GM21526 (cell line): ENCODE results near the gene EP300.
"Not testable (repeated sequence)": the region's sequence is repeated elsewhere in the genome, so short reads cannot be mapped to it uniquely, and the experiment has no call there.

Experiments used
- ATAC-seq: cut with Tn5 transposase; IDR thresholded peaks from one replicate; pipeline ENCODE4 v1.9.1; 2021; ENCODE audit warnings: moderate library complexity; ENCODE audit not compliant: unreplicated experiment, low FRiP score

EP300 gene

DNA sequence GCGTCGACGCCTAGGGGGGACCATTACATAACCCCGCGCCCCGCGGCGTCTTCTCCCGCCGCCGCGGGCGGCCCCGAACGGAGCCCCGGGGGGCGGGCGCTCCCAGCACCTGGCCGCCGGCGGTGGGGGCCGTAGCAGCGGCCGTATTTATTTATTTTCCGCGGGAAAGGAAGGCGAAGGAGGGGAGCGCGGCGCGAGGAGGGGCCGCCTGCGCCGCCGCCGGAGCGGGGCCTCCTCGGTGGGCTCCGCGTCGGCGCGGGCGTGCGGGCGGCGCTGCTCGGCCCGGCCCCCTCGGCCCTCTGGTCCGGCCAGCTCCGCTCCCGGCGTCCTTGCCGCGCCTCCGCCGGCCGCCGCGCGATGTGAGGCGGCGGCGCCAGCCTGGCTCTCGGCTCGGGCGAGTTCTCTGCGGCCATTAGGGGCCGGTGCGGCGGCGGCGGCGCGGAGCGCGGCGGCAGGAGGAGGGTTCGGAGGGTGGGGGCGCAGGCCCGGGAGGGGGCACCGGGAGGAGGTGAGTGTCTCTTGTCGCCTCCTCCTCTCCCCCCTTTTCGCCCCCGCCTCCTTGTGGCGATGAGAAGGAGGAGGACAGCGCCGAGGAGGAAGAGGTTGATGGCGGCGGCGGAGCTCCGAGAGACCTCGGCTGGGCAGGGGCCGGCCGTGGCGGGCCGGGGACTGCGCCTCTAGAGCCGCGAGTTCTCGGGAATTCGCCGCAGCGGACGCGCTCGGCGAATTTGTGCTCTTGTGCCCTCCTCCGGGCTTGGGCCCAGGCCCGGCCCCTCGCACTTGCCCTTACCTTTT lies at the start of gene EP300:
EP300 (plus strand) TSS at position 570 of the 795 bp plus-strand sequence. CDS start 413 bp downstream, outside the sequence.
- peak; percentile 34 for ATAC-seq

DNA sequence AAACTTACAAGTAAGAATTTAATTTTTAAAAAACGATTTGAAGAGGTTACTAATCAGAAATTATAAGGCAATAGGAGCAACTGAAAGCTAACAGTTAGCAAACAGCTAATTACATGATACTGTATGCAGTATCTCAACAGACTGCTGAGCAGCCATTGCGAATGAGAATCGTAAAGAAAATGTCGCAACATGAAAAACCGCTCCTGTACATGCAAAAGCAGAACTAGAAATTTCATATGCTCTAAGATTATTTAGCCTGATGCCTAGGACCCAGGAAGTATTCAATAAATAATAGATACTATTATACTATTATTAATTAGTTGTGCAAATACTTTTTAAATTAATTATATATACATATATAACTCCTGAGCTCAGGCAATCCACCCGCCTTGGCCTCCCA lies 48.7 kb upstream of the EP300 start:
- ATAC-seq = no peak

DNA sequence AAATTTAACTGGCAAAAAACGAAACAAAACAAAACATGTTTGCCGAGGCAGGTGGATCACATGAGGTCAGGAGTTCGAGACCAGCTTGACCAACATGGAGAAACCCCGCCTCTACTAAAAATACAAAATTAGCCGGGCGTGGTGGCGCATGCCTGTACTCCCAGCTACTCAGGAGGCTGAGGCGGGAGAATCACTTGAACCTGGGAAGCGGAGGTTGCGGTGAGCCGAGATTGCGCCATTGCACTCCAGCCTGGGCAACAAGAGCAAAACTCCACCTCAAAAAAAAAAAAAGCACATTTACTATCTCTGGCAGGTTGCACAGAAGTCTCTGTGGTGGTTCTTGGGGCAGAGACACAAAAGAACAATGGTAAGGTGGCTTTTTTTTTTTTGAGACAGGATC lies 46.8 kb upstream of the EP300 start:
- not testable (repeated sequence) for ATAC-seq

DNA sequence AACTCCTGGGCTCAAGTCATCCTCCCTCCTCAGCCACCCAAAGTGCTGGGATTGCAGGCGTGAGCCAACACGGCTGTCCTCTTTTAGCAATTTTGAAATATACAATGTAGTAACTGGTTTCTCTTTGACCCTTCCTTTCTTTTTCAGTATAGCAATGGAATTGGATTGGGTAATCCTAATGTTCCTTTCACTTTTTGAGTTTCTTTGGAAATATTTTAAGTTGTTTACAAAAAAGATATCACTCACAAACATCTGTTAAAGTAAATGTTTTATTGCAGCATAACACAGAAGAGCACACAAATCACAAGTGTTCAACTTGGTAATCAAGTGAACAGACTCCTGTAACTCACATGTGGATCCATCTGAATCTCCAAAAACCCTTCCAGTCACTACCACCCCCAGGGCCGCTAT lies 44.6 kb upstream of the EP300 start:
- no peak for ATAC-seq

DNA sequence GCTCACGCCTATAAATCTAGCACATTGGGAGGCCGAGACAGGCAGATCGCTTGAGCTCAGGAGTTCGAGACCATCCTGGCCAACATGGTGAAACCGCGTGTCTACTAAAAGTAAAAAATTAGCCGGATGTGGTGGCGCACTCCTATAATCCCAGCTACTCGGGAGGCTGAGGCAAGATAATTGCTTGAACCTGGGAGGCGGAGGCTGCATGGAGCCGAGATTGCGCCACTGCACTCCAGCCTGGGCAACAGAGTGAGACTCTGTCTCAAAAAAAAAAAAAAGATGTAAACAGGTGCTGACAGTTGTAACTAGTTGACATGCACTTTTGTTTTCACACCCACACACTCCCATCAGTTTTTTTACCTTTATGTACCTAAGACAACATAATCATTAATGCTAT lies 44.0 kb upstream of the EP300 start:
- not testable (repeated sequence) for ATAC-seq

DNA sequence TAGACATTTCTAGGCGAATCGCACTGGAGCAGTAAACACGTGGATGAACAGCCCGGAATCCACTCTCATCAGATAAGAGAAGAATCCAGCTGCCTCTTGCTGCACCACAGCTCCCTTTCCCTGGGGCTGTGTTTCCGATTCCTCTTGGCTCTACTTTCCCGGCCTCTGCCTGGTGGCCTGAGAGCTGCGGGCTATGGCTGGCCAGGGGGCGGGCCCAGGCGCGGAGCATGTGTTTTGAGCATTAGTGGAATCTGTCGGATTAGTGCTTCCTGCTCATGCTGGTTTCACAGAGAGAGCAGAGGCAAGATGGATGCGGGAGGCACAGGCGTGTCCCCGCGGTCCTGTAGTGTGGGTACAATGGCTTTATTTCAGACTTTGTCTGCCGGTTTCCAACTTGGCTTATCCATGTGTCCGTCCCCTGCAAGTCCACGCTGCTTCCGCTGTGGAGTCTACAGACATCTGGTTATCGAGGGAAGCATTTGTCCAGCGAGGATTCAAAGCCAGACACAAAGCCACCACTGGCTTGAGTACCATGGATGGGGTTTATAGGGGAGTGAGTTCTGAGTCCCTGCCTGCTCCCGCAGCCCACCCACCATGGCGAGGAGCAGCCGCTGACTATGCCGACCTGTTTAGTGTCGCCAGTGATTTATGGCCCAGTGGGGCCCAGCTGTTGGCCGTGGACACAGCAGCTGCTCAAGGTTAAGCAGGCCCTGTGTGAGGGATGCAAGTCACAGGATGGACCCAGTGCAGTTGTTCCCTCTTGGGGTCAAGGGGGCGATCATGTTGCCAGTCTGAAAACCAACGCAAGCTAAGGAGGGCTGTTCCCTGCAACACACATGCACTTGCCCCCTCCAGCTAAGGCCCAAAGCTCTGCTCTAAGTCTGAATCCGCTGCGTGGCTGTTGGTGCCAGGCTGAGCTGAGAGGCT lies 43.3 kb upstream of the EP300 start:
- no peak for ATAC-seq

DNA sequence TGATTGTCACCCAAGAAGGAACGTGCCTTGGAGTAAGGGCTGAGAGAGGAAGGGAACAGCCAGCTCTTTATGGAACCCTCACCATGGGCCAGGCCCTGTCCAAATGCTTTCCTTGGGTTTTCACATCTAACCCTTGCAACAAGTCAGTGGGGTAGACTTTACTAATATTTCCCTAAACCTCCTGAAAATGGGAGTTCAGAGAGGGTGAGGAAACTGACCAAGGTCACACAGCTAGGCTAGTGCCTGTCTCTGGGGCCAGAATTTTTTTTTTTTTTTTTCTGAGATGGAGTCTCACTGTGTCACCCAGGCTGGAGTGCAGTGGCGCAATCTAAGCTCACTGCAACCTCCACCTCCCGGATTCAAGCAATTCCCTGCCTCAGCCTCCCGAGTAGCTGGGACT lies 42.6 kb upstream of the EP300 start:
- ATAC-seq = not testable (repeated sequence)

DNA sequence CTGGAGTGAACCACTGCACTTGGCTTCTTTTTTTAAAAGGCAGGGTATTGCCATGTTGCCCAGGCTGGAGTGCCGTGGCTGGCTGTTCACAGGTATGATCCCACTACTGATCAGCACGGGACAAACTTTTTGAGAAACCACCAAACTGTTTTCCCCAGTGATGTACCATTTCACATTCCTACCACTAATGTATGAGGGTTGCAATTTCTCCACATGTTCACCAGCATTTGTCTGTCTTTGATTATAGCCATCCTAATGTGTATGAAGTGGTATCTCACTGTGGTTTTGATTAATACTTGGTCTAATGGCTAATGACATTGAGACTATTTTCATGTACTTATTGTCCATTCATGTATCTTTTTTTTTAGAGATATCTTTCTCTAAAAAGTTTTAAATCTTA lies 41.5 kb upstream of the EP300 start:
- ATAC-seq = no peak

DNA sequence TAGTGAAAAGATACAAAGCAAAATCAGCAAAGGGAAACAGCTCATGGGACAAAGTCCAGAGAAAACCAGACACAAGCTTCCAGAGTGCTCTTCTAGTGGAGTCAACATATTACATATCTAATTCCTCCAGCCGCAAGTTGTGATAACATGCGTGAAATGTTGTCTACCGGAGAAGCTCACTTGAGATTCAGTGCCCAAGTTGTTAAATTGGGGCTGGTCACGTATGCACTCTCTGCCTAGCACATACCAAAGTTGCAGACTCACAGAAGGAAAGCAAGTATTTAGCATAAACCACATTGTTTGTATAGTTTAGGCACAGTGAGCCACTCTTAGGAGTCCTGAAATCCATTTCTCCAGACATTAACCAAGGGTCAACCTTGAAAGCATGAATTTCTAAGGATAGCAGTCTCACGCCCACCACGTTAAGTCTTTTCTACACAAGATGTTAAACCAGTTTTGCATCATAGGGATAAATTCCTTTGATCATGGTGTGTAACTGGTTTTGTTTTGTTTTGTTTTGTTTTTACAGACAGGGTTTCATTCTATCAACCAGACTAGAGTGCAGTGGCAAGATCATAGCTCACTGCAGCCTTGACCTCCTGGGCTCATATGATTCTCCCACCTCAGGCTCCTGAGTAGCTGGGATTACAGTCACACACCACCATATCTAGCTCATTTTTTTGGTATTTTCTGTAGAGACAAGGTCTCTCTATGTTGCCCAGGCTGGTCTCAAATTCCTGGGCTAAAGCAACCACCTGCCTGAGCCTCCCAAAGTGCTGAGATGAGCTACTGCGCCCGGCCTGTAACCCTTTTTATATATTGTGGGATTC lies 39.5 kb upstream of the EP300 start:
- no peak for ATAC-seq

DNA sequence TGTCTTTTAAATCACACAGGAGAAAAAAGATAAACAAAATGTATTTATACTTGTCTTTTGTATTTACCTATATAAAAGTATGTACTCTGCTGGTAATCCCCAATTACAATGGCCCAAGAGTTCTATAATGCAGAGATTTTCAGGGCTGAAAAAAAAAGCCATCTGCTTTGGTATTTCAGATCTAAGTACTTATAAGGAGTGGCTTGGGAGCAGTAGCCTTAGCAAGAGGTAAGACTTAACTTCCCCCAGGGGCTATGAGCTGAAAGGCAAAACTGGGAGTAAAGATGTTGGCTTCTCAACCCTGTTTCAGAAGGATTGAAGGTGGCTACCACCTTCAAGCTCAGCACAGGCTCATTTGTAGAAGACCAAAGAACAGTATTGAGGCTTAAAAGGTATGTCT lies 35.3 kb upstream of the EP300 start:
- ATAC-seq = no peak

DNA sequence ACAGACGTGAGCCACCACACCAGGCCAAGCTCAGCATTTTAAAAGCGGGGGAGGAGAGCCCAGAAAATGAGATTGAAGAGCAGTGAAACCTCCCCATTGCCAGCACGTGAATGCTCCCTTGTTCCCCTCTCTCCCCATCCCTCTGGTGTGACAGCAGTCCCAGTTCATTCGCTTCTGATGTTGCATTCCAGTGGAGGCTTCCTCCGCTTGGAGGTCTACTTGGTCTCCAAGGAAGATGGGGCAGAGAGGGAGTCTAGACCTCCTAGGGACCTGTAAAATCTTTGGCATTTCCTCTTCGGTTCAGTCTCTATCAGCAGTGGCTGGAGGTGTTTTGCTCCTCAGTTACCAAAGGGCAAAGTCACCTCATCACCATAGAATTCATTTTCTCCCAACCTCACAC lies 30.2 kb upstream of the EP300 start:
- no peak for ATAC-seq

DNA sequence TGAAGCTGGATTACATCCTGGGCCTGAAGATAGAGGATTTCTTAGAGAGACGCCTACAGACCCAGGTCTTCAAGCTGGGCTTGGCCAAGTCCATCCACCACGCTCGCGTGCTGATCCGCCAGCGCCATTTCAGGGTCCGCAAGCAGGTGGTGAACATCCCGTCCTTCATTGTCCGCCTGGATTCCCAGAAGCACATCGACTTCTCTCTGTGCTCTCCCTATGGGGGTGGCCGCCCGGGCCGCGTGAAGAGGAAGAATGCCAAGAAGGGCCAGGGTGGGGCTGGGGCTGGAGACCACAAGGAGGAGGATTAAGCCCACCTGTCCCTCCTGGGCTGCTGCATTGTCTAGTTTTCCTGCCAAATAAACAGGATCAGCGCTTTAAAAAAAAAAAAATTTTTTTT lies 28.1 kb upstream of the EP300 start:
- not testable (repeated sequence) for ATAC-seq

DNA sequence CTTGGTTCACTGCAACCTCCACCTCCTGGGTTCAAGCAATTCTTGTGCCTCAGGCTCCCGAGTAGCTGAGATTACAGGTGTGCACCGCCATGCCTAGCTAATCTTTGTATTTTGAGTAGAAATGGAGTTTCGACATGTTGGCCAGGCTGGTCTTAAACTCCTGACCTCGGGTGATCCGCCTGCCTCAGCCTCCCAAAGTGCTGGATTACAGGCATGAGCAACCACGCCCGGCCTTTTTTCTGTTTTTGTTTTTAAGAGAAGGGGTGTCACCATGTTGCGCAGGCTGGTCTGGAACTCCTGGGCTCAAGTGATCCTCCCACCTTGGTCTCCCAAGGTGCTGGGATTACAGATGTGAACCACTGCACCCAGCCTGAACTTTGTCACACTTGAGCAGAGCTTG lies 26.1 kb upstream of the EP300 start:
- not testable (repeated sequence) for ATAC-seq

DNA sequence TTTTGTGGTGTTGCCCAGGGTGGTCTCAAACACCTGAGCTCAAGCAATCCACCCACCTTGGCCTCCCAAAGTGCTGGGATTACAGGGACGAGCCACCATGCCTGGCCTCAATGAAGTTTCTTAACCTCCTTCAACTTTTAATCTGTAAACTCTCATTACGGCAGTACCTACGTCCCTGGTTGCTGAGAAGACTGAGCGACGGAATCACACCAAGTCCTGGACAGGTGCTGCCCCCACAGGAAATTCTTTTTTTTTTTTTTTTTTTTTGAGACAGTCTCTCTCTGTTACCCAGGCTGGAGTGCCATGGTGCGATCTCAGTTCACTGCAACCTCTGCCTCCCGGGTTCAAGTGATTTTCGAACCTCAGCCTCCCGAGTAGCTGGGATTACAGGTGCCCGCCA lies 24.4 kb upstream of the EP300 start:
- not testable (repeated sequence) for ATAC-seq

DNA sequence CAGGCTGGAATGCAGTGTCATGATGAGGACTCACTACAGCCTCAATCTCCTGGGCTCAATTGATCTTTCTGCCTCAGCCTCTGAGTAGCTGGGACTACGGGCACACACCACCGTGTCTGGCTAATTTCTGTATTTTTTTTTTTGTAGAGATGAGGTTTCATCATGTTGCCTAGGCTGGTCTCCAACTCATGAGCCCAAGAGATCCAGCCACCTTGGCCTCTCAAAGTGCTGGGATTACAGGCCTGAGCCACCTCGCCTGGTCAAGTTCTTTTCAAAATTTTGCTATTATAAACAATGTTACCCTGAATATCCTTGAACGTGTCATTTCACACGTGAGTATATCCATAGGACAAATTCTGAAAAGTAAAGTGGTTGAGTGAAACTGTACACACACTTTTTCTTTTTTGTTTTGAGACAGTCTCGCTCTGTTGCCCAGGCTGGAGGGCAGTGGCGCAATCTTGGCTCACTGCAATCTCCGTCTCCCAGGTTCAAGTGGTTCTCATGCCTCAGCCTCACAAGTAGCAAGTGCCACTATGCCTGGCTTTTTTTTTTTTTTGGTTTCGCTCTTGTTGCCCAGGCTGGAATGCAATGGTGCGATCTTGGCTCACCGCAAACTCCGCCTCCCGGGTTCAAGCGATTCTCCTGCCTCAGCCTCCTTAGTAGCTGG lies 21.6 kb upstream of the EP300 start:
- no peak for ATAC-seq

DNA sequence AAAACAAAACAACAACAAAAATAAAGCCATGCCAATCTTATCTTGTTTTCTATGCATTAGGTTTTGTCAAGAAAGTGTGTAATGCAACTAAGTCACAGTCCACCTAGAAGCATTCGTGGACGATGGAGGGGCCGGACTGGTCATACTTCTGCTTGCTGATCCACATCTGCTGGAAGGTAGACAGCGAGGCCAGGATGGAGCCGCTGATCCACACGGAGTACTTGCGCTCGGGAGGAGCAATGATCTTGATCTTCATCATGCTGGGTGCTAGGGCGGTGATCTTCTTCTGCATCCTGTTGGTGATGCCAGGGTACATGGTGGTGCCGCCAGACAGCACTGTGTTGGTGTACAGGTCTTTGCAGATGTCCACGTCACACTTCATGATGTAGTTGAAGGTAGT lies 18.3 kb upstream of the EP300 start:
- no peak for ATAC-seq

DNA sequence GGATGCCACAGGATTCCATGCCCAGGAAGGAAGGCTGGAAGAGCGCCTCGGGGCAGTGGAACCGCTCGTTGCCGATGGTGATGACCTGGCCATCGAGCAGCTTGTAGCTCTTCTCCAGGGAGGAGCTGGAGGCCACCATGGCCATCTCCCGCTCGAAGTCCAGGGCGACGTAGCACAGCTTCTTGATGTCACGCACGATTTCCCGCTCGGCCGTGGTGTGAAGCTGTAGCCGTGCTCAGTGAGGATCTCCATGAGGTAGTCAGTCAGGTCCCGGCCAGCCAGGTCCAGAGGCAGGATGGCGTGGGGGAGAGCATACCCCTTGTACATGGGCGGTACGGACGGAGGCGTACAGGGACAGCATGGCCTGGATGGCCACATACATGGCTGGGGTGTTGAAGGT lies 17.9 kb upstream of the EP300 start:
- no peak for ATAC-seq

DNA sequence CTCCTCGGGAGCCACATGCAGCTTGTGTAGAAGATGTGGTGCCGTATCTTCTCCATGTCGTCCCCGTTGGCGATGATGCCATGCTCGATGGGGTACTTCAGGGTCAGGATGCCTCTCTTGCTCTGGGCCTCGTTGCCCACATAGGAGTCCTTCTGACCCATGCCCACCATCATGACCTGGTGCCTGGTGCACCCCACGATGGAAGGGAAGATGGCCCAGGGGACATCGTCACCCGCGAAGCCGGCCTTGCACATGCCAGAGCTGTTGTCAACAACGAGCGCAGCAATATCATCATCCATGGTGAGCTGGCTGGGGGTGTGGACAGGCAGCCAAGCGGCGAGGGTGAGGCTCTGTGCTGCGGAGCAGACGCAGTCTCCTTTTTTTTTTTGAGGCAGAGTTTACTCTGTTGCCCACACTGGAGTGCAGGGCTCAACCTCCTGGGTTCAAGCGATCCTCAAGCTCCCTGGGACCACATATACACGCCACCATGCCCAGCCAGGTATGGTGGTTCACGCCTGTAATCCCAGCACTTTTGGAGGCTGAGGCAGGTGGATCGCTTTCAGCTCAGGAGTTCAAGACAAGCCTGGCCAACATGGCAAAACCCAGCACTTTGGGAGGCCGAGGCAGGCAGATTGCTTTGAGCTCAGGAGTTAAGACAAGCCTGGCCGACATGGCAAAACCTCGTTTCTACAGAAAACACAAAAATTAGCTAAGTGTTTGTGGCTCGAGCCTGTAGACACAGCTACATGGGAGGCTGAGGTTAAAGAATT lies 17.3 kb upstream of the EP300 start:
- ATAC-seq = no peak

DNA sequence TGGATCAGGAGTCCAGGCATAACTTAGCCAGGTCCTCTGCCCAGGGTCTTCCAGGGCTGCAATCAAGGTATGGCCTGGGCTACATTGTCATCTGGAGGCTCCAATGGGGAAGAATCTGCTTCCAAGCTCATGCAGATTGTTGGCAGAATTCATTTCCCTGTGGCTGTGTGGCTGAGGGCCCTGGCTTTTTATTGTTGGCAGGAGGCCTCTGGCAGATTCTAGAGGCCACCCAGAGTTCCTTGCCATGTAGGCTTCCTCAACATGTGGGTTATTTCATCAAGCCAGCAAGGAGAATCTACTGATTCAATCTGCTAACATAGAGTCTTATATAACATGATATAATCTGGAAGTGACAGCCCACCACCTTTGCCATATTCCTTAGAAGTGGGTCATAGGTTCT lies 16.4 kb upstream of the EP300 start:
- no peak for ATAC-seq
